OCI-LY1 (cell line): ENCODE data around the gene RAB15.

Source experiments
- CTCF ChIP-seq: fragments of 200-600 bp; sonication (generic), shearing (Covaris generic); IDR thresholded peaks from 2 replicates; pipeline ENCODE4 v1.5.1; 2017; ENCODE audit warnings: mild to moderate bottlenecking, antibody characterized with exemption, low read length, moderate library complexity, mixed read lengths
- EZH2 ChIP-seq: fragments of 200-600 bp; sonication (generic), shearing (Covaris generic); IDR thresholded peaks from 2 replicates; pipeline ENCODE4 v1.8.0; 2017; ENCODE audit warnings: borderline replicate concordance, mixed run types, mild to moderate bottlenecking, antibody characterized with exemption, low read length, moderate library complexity, mixed read lengths

- no peak for TF ChIP-seq CTCF
- TF ChIP-seq EZH2, result no peak
These were observed 57.1 kb downstream of the RAB15 start for GRCh38 chr14:64915029-64915424.
